GM23248 (cell line): Measurements from ENCODE around the gene DCTN1.

Source experiments
- EZH2 ChIP-seq: fragments of 200-600 bp; sonication (generic); IDR thresholded peaks from 2 replicates; pipeline ENCODE4 v1.6.1; 2018; ENCODE audit warnings: antibody characterized with exemption, mild to moderate bottlenecking; ENCODE audit not compliant: insufficient read depth, poor library complexity, severe bottlenecking
- EZH2phosphoT487 ChIP-seq: fragments of 200-600 bp; sonication (generic); IDR thresholded peaks from 2 replicates; pipeline ENCODE4 v1.6.1; 2018; ENCODE audit warnings: antibody characterized with exemption, moderate library complexity, mild to moderate bottlenecking, low read depth; ENCODE audit not compliant: insufficient read depth

- no peak for TF ChIP-seq EZH2
- TF ChIP-seq EZH2phosphoT487 = no peak
Observed at GRCh38 chr2:74316627-74317295, 63.4 kb downstream of the DCTN1 start.
